ENCODE results near the gene IL1RAP. TPM values are rescaled to one million over a fixed set of nuclear protein-coding genes. Genes with fewer than 3 reads are reported as not detected.

The IL1RAP gene
- total RNA-seq, 1 donor from 2014 or later, result 43.4 TPM

- no peak for FAIRE-seq
- TF ChIP-seq CTCF (IDR thresholded peaks at IDR 0.05; ENCODE audit: insufficient read depth, low read length, severe bottlenecking), result no peak
- H3K36me3 ChIP-seq (ENCODE audit: control insufficient read depth, insufficient read depth, low read length), result peaks cover 8% of the 10 kb centered on the region
- no peak overlapping the region for H3K4me3 ChIP-seq (ENCODE audit: low read depth, low read length)
- no peak for DNase-seq (ENCODE audit: low read depth)
- H3K27me3 ChIP-seq (ENCODE audit: control insufficient read depth, insufficient read depth, low read length), result no peaks in the 10 kb centered on the region
Measured at GRCh38 chr3:190522621-190523222, 8.8 kb downstream of the IL1RAP start.

GRCh38 chr3:190524942-190525341 lies 11.1 kb downstream of the IL1RAP start:
- DNase-seq (ENCODE audit: low read depth) (peak; percentile 33), FAIRE-seq (no peak)
- no peak for TF ChIP-seq CTCF (IDR thresholded peaks at IDR 0.05; ENCODE audit: insufficient read depth, low read length, severe bottlenecking)
- Histone ChIP-seq H3K4me3 (ENCODE audit: low read depth, low read length) (no peak overlapping the region), H3K27me3 (ENCODE audit: control insufficient read depth, insufficient read depth, low read length) (no peaks in the 10 kb centered on the region), H3K36me3 (ENCODE audit: control insufficient read depth, insufficient read depth, low read length) (peaks cover 2% of the 10 kb centered on the region)

GRCh38 chr3:190525634-190526033 lies 11.7 kb downstream of the IL1RAP start:
- Histone ChIP-seq H3K36me3 (ENCODE audit: control insufficient read depth, insufficient read depth, low read length) (peaks cover 2% of the 10 kb centered on the region), H3K4me3 (ENCODE audit: low read depth, low read length) (no peak overlapping the region), H3K27me3 (ENCODE audit: control insufficient read depth, insufficient read depth, low read length) (no peaks in the 10 kb centered on the region)
- TF ChIP-seq CTCF (IDR thresholded peaks at IDR 0.05; ENCODE audit: insufficient read depth, low read length, severe bottlenecking), result no peak
- DNase-seq (ENCODE audit: low read depth), result no peak
- FAIRE-seq, result no peak

GRCh38 chr3:190526787-190527762 lies 13.2 kb downstream of the IL1RAP start:
- peaks cover 2% of the 10 kb centered on the region for H3K36me3 ChIP-seq (ENCODE audit: control insufficient read depth, insufficient read depth, low read length)
- H3K27me3 ChIP-seq (ENCODE audit: control insufficient read depth, insufficient read depth, low read length), result no peaks in the 10 kb centered on the region
- FAIRE-seq (no peak), DNase-seq (ENCODE audit: low read depth) (no peak)
- no peak overlapping the region for H3K4me3 ChIP-seq (ENCODE audit: low read depth, low read length)
- TF ChIP-seq CTCF (IDR thresholded peaks at IDR 0.05; ENCODE audit: insufficient read depth, low read length, severe bottlenecking), result no peak

GRCh38 chr3:190528706-190529105 lies 14.8 kb downstream of the IL1RAP start:
- no peak for TF ChIP-seq CTCF (IDR thresholded peaks at IDR 0.05; ENCODE audit: insufficient read depth, low read length, severe bottlenecking)
- no peak for FAIRE-seq
- DNase-seq (ENCODE audit: low read depth), result no peak
- H3K36me3 ChIP-seq (ENCODE audit: control insufficient read depth, insufficient read depth, low read length), result peaks cover 2% of the 10 kb centered on the region
- no peaks in the 10 kb centered on the region for H3K27me3 ChIP-seq (ENCODE audit: control insufficient read depth, insufficient read depth, low read length)
- no peak overlapping the region for H3K4me3 ChIP-seq (ENCODE audit: low read depth, low read length)

All from bronchial epithelial cell (primary cell).